KOPT-K1 (cell line): Measurements from ENCODE around the gene CHRM1.

Experiments
- H3K27ac ChIP-seq: fragments of 200-600 bp; sonication (generic); 2 replicates; pipeline ENCODE4 v1.5.1; 2016; ENCODE audit warnings: antibody characterized with exemption, mild to moderate bottlenecking, low read depth, low read length; ENCODE audit not compliant: poor library complexity, severe bottlenecking
- H3K36me3 ChIP-seq: fragments of 200-600 bp; sonication (generic); 2 replicates; pipeline ENCODE4 v1.5.1; 2017; ENCODE audit warnings: antibody characterized with exemption, mild to moderate bottlenecking, low read length, moderate library complexity; ENCODE audit not compliant: insufficient read depth
- H3K9me3 ChIP-seq: fragments of 200-600 bp; sonication (generic); 2 replicates; pipeline ENCODE4 v1.5.1; 2017; ENCODE audit warnings: antibody characterized with exemption, low read length, mild to moderate bottlenecking; ENCODE audit not compliant: insufficient read depth, poor library complexity, severe bottlenecking

Gene CHRM1

DNA sequence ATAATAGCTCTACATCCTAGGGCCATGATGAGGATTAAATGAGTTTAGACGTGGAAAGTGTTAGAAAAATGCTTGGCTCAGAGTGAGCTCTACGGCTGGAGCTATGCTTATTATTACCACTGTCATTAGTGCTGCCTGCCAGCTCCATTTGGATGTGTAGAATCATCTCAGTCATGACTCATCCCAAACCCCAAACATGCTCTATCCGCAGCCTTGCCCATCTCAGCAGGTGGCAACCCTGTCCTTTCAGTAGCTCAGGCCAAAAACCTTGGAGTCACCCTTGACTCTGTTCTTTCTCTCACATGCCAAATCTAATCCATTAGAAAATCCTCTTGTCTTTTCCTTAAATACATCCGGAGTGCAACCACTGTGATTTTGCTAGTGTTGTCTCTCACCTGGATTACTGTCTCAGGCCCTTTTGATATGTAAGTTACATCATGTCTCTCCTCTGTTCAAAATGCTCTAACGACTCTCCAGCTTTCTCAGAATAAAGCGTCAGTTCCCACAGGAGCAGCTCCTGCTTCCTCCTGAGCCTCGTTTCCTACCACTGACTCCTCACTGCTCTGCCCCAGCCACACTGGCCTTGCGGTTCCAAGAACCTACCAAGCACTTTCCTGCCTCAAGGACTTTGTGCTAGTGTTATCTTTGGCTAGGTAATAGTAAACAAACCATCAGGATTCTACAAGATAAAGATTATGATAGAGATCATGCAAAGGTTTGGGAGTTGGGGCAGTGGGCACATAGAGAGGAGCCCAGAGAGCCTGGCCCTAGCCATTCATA lies 10.5 kb upstream of the CHRM1 start:
- Histone ChIP-seq H3K27ac (no peak overlapping the region), H3K9me3 (no peaks in the 10 kb centered on the region), H3K36me3 (no peaks in the 10 kb centered on the region)

DNA sequence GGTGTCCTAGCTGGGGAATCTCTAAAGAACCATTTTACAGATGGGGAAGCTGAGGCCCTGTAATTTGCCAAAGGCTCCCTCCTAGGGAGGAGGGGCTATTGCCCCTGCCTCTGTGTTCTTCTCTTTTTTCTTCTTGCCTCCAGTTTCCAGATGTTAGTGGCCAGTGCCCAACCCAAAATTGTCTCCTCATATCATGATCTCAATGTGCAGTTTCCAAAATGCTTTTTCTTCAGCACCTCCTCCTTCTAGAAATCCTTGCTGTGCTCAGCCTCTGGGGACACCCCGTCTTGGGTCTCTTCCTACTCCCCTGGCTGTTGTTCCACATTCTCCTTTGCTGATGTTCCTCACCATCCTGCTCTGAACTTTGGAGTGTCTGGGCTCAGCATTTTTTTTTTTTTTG lies 9.5 kb upstream of the CHRM1 start:
- Histone ChIP-seq H3K27ac (no peak overlapping the region), H3K9me3 (no peaks in the 10 kb centered on the region), H3K36me3 (no peaks in the 10 kb centered on the region)

DNA sequence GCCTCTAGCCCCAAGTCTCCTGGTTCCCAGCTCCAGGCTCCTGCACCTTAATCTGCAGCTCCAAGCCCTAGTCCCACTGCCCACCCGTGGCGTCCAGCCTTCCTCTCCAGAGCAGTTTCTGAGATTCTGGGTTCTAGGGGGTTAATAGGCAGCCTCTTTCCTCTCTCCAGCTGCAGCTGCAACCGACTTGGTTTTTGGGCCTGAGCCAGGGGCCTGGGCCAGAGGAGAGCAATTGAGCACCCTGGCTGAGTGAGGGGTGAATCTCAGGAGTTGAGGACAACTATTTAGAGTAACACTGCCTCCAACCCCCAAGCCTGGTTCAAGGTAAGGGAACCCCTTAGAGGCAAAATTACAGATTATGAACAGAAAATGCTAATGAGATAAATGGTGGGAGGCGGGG lies 9.0 kb upstream of the CHRM1 start:
- Histone ChIP-seq H3K36me3 (no peaks in the 10 kb centered on the region), H3K27ac (no peak overlapping the region), H3K9me3 (no peaks in the 10 kb centered on the region)

DNA sequence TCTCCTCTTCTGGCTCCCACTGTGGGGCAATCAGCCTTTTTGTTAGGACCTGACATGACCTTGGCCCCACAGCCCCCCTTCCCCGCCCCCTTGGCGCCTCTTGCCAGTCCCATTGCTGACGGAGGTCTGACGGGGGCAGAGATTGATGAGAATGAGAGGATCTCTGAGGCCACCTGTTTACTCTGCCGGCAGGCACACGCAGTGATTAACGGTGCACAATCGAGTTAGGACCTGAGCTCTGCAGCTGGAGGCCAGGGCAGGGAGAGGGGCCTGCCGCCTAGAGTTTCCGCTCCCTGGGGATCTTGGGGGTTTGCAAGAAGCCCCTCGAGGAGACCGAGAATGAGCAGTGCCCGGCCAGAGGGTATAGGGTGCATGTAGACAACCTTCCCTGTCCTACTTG lies 6.8 kb upstream of the CHRM1 start:
- Histone ChIP-seq H3K9me3 (no peaks in the 10 kb centered on the region), H3K27ac (no peak overlapping the region), H3K36me3 (no peaks in the 10 kb centered on the region)

DNA sequence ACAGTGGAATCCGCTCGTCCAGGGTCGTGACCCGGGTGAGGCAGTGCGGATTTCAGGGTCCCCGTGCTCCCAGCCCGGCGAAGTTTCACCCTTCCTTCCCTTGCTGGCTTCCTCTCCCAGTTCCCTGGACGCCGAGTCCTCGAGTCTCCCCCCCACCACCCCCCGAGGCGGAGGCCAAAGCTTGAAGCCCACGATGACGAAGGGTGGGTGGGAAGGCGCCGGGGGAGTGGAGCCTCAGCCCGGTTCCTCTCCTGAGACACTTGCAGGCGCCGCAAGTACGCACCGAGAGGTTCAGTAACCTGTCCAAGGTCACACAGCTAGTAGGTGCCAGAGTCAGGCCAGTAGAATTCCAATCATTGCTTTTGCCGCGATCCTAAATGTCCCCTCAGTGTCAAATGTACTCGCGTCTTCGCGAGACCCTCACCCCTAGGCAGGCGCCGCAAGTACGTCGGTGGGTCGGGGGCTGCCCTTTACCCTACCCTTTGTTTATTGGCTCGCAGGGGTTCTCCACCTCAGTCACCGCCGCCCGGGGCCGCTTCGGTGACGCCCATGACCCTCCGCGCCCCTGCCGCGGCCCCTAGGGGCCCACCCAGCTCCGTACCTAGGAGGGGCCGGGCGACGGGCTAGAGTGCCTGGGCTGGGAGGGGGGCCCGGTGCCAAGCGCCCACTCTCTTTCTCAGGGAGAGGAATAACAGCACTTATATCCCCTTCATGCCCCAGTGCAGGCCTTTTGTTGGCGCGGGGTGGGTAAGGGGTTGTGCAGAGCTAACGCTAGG lies 5.7 kb upstream of the CHRM1 start:
- no peaks in the 10 kb centered on the region for H3K9me3 ChIP-seq

DNA sequence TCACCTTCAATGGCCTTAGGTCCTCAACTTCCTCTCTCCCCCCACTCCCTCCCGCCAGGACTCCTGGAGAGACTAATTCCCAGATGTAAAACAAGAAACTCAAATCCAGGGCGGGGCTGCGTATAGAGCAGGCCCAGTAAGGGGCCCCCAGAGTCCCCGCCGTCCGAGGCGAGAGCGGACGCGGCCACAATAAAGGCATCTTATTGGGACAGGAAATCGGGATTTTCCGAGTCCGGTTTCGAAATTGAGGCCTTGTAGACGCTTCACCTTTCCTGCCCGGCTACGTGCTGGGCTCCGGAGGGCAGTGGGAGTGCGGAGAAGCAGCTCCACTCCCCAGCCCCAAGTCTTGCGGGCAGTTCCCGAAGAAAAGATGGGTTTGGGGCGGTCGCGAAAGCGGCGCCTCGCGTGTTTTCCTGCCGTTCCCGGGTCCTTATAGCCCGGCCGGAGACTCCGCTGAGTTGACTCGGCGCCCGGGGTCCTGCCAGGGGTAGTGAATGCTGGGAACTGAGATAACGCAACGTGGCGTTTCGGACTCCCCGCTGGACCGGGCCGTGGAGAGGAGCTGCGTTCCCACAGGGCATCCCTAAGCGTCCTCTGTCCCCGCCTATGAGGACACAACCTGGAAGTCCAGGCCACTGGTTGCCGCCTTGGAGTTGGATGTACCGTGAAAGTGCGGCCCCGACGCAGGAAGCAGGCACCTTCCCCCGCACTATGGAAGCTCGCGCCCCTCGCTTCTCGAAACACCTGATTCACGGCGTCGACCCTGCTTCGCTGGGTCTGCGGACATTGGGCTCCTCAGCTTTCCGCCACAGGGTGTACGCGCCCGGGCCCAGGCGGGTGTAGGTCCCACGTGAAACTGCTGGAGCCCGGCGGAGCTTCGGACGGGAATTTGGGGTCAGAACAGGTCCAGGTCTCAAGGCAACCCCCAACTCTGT lies 4.8 kb upstream of the CHRM1 start:
- Histone ChIP-seq H3K9me3 (no peaks in the 10 kb centered on the region), H3K36me3 (no peaks in the 10 kb centered on the region), H3K27ac (no peak overlapping the region)

More for the DNA sequence above, 5.7 kb upstream of the CHRM1 start:
- Histone ChIP-seq H3K27ac (no peak overlapping the region), H3K36me3 (no peaks in the 10 kb centered on the region)

DNA sequence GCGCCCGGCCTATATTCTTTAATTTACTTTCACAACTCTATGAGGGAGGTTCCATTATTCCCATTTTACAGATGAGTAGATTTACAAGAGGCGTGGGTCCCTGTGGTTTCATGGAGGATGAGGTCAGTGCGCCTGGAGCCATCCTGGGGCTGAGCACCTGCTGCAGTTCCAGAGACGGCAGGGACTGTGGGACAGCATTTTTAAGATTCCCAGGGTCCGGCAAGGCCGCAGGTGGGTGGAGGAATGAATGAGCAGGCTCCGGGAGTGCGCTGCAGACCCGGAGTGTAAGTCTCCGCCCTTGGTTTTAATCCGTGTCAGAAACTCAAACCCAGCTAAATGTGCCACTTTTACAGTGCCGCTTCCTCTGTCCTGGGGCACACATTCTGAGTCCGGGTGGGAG lies 4.1 kb upstream of the CHRM1 start:
- Histone ChIP-seq H3K27ac (no peak overlapping the region), H3K9me3 (no peaks in the 10 kb centered on the region), H3K36me3 (no peaks in the 10 kb centered on the region)

DNA sequence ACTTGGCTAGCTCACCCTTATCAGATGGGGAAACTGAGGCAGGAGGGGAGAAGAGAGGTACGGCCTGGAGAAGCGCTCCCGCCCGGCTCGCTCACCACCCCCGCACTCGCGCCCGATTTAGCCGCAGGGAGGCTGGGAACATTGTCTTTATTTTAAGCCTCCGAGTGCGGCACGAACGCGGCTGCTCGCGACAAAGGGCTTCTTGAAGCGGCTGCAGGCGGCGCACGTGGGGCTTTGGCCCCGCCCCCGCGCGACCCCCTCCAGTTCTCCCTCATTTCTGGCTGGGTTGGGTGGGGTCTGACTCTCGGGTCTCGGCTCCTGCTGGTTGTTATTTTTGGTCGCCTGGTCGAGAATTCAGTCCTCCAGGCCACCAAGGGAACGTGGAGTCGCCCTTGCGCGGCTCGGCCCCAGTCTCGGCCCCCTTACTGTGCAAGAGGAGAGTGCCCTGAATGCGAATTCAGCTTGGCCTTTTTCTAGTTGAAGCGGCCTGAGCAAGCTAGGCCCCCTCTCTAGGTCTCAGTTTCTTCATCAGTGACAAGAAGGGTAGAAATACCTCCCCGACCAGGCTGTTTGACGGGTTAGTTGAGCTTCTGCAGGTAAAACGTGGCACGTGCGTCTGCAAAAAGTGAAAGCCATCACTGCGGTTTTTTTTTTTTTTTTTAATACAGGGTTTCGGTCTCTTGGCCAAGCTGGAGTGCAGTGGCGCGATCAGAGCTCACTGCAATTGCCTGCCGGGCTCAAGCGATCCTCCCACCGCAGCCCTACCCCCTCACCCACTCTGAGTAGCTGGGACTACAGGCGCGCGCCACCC lies 2.6 kb upstream of the CHRM1 start:
- Histone ChIP-seq H3K36me3 (no peaks in the 10 kb centered on the region), H3K27ac (no peak overlapping the region), H3K9me3 (no peaks in the 10 kb centered on the region)

DNA sequence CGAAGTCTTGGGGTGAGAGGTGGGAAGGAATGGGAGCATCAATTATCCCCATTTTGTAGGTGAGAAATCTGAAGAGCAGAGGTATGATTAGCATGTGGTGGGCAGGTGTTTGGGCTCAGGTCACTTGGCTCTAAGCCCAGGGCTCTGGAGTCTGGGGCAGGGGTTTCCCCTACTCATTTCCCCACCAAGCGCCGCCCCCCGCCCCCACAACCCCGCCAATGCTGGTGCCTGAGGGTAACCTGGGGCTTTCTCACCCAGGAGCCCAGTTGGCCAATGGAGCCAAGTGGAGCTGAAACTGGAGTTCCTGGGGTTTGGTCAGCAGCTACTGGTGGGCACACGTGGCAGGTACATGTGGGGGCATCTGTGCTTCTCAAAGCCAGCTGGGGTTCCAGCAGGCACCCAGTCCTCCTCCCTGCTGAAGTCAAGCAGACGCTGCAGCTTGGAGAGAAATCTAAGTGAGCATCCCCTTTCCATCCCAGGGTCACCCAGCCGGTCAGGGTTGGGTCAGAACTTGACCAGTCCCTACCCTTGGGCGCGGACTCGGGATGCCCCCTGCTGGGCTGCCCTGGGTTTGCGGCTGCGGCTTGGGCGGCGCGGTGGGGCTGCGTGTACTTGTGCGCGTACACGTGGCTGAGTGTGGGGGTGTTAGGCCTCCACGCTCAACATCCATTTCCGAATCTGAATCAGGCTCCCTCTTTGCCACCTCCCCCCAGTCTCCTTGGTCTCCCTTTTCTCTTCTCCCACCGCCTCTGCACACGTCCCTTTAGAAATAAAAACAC lies 1.7 kb upstream of the CHRM1 start:
- Histone ChIP-seq H3K27ac (no peak overlapping the region), H3K36me3 (no peaks in the 10 kb centered on the region), H3K9me3 (no peaks in the 10 kb centered on the region)

DNA sequence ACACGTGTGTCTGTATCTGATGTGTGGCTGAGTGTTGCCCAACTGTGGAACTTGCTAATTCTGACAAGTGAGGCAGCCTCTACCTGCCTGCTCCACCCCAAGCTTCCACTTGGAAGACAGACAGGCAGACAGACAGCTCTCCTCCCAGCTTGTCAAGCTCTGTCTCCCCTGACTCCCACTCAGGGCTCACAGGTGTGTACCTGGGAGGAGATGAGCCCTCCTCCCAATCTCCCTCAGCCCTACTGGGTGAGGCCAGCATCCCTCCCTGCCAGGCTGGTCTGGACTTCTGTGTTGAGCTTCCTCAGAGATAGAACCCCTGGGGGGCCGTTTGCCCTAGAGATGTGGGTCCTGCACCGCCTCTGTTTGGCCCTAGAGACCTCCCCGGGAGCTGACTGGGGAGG lies 1.0 kb upstream of the CHRM1 start:
- Histone ChIP-seq H3K27ac (no peak overlapping the region), H3K36me3 (no peaks in the 10 kb centered on the region)

DNA sequence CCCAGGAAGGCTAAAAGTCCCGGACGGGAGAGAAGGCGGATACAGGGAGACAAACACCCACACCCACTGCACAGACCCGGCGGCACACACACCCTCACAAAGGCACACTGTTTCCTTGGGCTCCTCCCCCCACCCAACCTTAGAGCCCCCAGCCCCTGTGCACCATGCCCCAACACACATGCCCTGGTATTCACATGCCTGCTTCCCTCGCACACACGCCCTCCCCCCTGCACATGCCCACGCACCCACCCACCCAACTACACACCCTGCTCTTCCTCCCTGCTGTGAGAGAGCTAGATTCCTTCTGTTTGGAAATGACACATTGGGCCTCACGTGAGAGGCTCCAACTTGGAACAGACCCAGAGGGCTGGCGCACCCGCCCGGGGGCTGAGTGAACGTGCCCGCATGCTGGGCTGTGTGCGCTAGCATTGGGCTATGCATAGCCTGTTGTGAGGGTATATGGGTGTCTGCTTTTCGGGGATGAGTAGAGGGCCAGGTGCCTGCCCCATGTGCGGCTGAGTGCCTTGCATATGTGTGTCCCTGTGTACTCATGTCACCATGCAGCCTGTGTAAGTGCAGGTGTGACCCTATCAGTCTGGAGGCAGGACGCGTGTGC lies 518 bp upstream of the CHRM1 start:
- Histone ChIP-seq H3K36me3 (no peaks in the 10 kb centered on the region), H3K9me3 (no peaks in the 10 kb centered on the region), H3K27ac (no peak overlapping the region)

More for the DNA sequence above, 1.0 kb upstream of the CHRM1 start:
- H3K9me3 ChIP-seq, result no peaks in the 10 kb centered on the region

DNA sequence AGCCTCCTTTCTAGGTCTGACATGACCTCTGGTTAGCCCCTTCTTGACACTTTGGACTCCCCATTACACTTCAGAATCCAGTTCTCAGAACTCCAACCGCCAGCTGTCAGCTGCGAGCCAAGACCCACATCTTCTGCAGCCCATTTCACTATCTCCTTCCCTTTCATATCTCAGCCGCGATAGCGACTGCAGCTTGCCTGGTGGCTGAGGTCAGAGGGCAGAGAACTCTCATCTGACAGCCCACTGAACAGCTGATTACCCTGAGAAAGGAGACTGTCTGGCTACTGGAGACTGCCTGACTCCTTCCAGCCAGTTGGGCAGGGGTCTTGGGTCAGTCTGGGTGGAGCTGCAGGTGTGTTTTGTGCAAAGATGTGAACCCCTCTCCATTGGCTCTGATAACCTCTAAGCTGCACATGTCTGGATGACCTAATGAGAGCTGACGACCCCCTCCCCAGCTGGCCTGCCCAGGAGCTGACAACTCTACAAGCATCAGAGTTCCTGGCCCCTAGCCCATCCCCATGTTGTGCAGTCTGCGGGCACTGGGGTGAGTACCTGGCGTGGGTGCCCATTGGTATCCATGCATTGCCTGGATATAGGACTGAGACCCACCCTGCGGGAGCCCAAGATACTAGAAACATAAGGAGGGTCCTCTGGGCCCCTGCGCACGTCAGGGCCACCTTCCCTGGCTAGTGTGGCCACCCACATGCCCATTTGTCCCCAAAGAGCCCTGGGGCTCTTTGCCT lies 1.1 kb downstream of the CHRM1 start:
- Histone ChIP-seq H3K36me3 (no peaks in the 10 kb centered on the region), H3K27ac (no peak overlapping the region), H3K9me3 (no peaks in the 10 kb centered on the region)

DNA sequence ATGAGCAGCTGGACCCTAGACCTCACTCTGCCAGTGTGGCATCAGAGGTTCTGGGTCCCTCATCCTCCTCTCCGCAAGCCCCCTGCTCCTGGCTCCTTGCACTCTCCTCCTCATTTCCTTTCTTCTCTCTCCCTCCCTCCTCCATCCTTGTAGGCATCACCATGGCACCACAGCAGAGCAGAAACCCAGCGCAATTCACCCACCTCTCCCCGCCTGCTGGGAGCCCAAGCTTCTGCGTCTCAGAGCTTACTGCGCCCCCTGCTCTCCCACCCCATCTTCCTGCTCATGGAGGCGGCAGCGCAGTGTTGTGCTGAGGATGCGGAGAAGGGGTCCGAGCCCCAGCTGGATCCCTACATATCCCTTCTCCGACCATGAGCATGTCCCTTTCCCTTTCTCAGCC lies 1.7 kb downstream of the CHRM1 start:
- Histone ChIP-seq H3K27ac (no peak overlapping the region), H3K9me3 (no peaks in the 10 kb centered on the region), H3K36me3 (no peaks in the 10 kb centered on the region)
